HepG2 (cell line): ENCODE results near the gene NDE1. TPM values are rescaled to one million over a fixed set of nuclear protein-coding genes. Genes with fewer than 3 reads are reported as not detected.

ENCODE experiments used
- FOXA1 ChIP-seq, 2 experiments: fragments of 450-650 bp in 1 of 2; sonication (generic) in 1 of 2; formaldehyde crosslinking in 1 of 2; IDR thresholded peaks; 2 replicates each; pipeline versions ENCODE4 v1.4.0 to v1.6.1; 2016 to 2020; ENCODE audit warnings: missing genetic modification reagents in 1 of 2
- GRHL1 ChIP-seq: sonication (generic); formaldehyde crosslinking; conservative IDR thresholded peaks from 2 replicates; pipeline ENCODE4 v1.8.0; 2022; ENCODE audit warnings: missing genetic modification reagents
- HOXD1 ChIP-seq: sonication (generic); formaldehyde crosslinking; IDR thresholded peaks from 2 replicates; pipeline ENCODE4 v1.5.0; 2020; ENCODE audit warnings: missing genetic modification reagents
- ISX ChIP-seq: sonication (generic); formaldehyde crosslinking; conservative IDR thresholded peaks from 2 replicates; pipeline ENCODE4 v1.5.0; 2020; ENCODE audit warnings: missing genetic modification reagents
- MXD4 ChIP-seq: IDR thresholded peaks from 2 replicates; pipeline ENCODE4 v1.6.1; 2016; ENCODE audit warnings: mild to moderate bottlenecking, missing biosample characterization, missing genetic modification reagents
- NR0B2 ChIP-seq: sonication (generic); formaldehyde crosslinking; IDR thresholded peaks from 2 replicates; pipeline ENCODE4 v1.4.0; 2020; ENCODE audit warnings: mild to moderate bottlenecking, missing genetic modification reagents
- NR2F1 ChIP-seq, 2 experiments: fragments of 450-650 bp in 1 of 2; formaldehyde crosslinking in 1 of 2; IDR thresholded peaks; 2 replicates each; pipeline versions ENCODE4 v1.5.0 to v1.6.1; 2016 to 2020; ENCODE audit warnings: mild to moderate bottlenecking in 1 of 2, missing compliant biosample characterization in 1 of 2, missing genetic modification reagents in 1 of 2, moderate library complexity in 1 of 2
- PBX2 ChIP-seq: IDR thresholded peaks from 2 replicates; pipeline ENCODE4 v1.6.1; 2016; ENCODE audit warnings: control low read depth
- SRSF1 ChIP-seq: fragments of 200-400 bp; formaldehyde crosslinking; optimal IDR thresholded peaks from 2 replicates; pipeline ENCODE3; 2017; ENCODE audit warnings: mild to moderate bottlenecking, low read depth, low read length, moderate library complexity
- ZBTB2 ChIP-seq: sonication (generic); formaldehyde crosslinking; IDR thresholded peaks from 2 replicates; pipeline ENCODE4 v1.8.0; 2022; ENCODE audit warnings: low read depth, missing genetic modification reagents
- ZHX1 ChIP-seq: sonication (generic); formaldehyde crosslinking; IDR thresholded peaks from 2 replicates; pipeline ENCODE4 v1.8.1; 2022; ENCODE audit warnings: low read depth, mild to moderate bottlenecking, missing genetic modification reagents
- ZNF3 ChIP-seq: IDR thresholded peaks from 2 replicates; pipeline ENCODE4 v1.7.0; 2017; ENCODE audit warnings: inconsistent platforms
- ZNF343 ChIP-seq: sonication (generic); formaldehyde crosslinking; IDR thresholded peaks from 2 replicates; pipeline ENCODE4 v1.4.0; 2020; ENCODE audit warnings: mild to moderate bottlenecking, missing genetic modification reagents
- ZNF350 ChIP-seq: sonication (generic); formaldehyde crosslinking; IDR thresholded peaks from 2 replicates; pipeline ENCODE4 v1.4.0; 2020; ENCODE audit warnings: mild to moderate bottlenecking, low read depth, missing genetic modification reagents, borderline replicate concordance
- ZNF430 ChIP-seq: sonication (generic); formaldehyde crosslinking; IDR thresholded peaks from 2 replicates; pipeline ENCODE4 v1.9.0; 2021; ENCODE audit warnings: mild to moderate bottlenecking, missing genetic modification reagents
- ZNF496 ChIP-seq: sonication (generic); formaldehyde crosslinking; IDR thresholded peaks from 2 replicates; pipeline ENCODE4 v1.8.1; 2023; ENCODE audit warnings: mild to moderate bottlenecking, moderate library complexity, missing genetic modification reagents; ENCODE audit not compliant: insufficient replicate concordance
- ZNF510 ChIP-seq: sonication (generic); formaldehyde crosslinking; IDR thresholded peaks from 2 replicates; pipeline ENCODE4 v1.4.0; 2020; ENCODE audit warnings: low read depth, mild to moderate bottlenecking, missing genetic modification reagents
- ZNF543 ChIP-seq: sonication (generic); formaldehyde crosslinking; IDR thresholded peaks from 2 replicates; pipeline ENCODE4 v1.4.0; 2020; ENCODE audit warnings: mild to moderate bottlenecking, missing genetic modification reagents
- ZNF570 ChIP-seq: sonication (generic); formaldehyde crosslinking; IDR thresholded peaks from 2 replicates; pipeline ENCODE4 v1.4.0; 2020; ENCODE audit warnings: mild to moderate bottlenecking, missing genetic modification reagents, borderline replicate concordance
- ZNF772 ChIP-seq: sonication (generic); formaldehyde crosslinking; IDR thresholded peaks from 2 replicates; pipeline ENCODE4 v1.5.0; 2020; ENCODE audit warnings: mild to moderate bottlenecking, missing genetic modification reagents
- polyA plus RNA-seq, 8 experiments: library from polyadenylated mRNA; depleted of rRNA in 3 of 8; stranded (reverse) in 7 of 8; unstranded in 1 of 8; fragments of >200 nt; fragmentation: Illumina TruSeq in 4 of 8; extraction: Trizol in 4 of 8; gene quantifications; 2 replicates each; pipeline versions ENCODE4 v1.2.1 to v1.2.3, GENCODE V29; 2011 to 2016; ENCODE audit warnings: low read depth in 4 of 8, missing spikeins in 1 of 8, mixed read lengths in 1 of 8; ENCODE audit not compliant: insufficient read depth in 1 of 8
- total RNA-seq, 5 experiments: library from RNA; depleted of rRNA; stranded (reverse); fragments of >200 nt; fragmentation: Illumina TruSeq; extraction: Trizol; gene quantifications; 2 replicates each; pipeline ENCODE4 v1.2.3, GENCODE V29; 2016; ENCODE audit warnings: low read depth in 1 of 5

Gene NDE1
- total and polyA plus RNA-seq, 2 of the 13 experiments (the other 11 are each of a cell fraction or from before 2014, with no cell fraction given), result 40.9 to 72.5 TPM

GRCh38 chr16:15650019-15650697 is at the start of gene NDE1 (continued):
- TF ChIP-seq NR0B2, result no peak
- TF ChIP-seq NR2F1 (CRISPR knock-in tag; IDR thresholded peaks at IDR 0.05), result no peak
- no peak; the same call in 1 of the 2 replicates for TF ChIP-seq ISX (CRISPR knock-in tag)
- TF ChIP-seq ZNF570, result 0 out of 2 replicates have a peak, but pooled peaks have one; percentile 52
- peak; percentile 76; the same call in 1 of the 2 replicates for TF ChIP-seq ZNF772
- peak; percentile 53; the same call in 1 of the 2 replicates for TF ChIP-seq HOXD1
- no peak for TF ChIP-seq GRHL1 (CRISPR knock-in tag)
- no peak for TF ChIP-seq ZHX1 (CRISPR knock-in tag)
- no peak; the same call in 1 of the 2 replicates for TF ChIP-seq ZNF3 (CRISPR knock-in tag)
- no peak for TF ChIP-seq FOXA1 (IDR thresholded peaks at IDR 0.05)
- no peak for TF ChIP-seq FOXA1 (CRISPR knock-in tag; IDR thresholded peaks at IDR 0.05)
- peak; percentile 81; the same call in 1 of the 2 replicates for TF ChIP-seq ZNF543 (CRISPR knock-in tag)
- peak; percentile 50; the same call in 1 of the 2 replicates for TF ChIP-seq ZNF343
- TF ChIP-seq ZNF430 (CRISPR knock-in tag), result peak; percentile 75; the same call in 1 of the 2 replicates
- TF ChIP-seq ZNF510 (CRISPR knock-in tag), result 0 out of 2 replicates have a peak, but pooled peaks have one; percentile 47
- no peak for TF ChIP-seq PBX2 (CRISPR knock-in tag)
- TF ChIP-seq ZBTB2 (CRISPR knock-in tag), result peak; percentile 78; the same call in 1 of the 2 replicates
- peak; percentile 69; the same call in 1 of the 2 replicates for TF ChIP-seq ZNF350
- TF ChIP-seq SRSF1, result peak; percentile 77
- no peak; the same call in 1 of the 2 replicates for TF ChIP-seq MXD4 (CRISPR knock-in tag)
- no peak for TF ChIP-seq ZNF496
